Measurements from ENCODE around the gene SFXN1.
"Not testable (repeated sequence)": the region's sequence is repeated elsewhere in the genome, so short reads cannot be mapped to it uniquely, and the experiment has no call there.

SFXN1 gene, protein sequence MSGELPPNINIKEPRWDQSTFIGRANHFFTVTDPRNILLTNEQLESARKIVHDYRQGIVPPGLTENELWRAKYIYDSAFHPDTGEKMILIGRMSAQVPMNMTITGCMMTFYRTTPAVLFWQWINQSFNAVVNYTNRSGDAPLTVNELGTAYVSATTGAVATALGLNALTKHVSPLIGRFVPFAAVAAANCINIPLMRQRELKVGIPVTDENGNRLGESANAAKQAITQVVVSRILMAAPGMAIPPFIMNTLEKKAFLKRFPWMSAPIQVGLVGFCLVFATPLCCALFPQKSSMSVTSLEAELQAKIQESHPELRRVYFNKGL

GRCh38 chr5:175478384-175479124, at the start of gene SFXN1:
Gene SFXN1, plus strand, starts transcription at chr5:175478560. Its CDS starts 13,544 bp downstream, at chr5:175492104.
- DNase-seq (ENCODE audit: low spot score), result peak; percentile 84

- no peak for DNase-seq (ENCODE audit: low spot score)
Measured at GRCh38 chr5:175434800-175435199, 43.6 kb upstream of the SFXN1 start.

DNA sequence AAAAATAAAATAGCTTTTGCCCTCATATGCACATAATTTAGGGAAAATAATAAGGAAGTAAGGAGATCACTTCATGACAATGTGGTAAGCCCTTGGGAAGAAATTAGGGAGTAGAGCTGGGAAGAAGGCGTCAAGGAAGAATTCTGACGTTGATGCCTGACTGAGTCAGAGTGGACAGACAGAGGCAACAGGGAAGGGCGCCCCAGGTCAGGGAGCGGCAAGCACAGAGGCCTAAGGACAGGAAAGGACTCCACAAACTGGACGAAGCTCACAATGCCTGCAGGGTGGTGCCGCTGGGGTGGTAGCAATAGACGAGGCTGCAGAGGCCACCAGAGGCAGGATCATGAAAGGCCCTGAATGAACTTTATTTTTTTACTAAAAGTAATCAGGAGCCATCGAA, 42.0 kb upstream of the SFXN1 start:
- no peak for DNase-seq (ENCODE audit: low spot score)

DNA sequence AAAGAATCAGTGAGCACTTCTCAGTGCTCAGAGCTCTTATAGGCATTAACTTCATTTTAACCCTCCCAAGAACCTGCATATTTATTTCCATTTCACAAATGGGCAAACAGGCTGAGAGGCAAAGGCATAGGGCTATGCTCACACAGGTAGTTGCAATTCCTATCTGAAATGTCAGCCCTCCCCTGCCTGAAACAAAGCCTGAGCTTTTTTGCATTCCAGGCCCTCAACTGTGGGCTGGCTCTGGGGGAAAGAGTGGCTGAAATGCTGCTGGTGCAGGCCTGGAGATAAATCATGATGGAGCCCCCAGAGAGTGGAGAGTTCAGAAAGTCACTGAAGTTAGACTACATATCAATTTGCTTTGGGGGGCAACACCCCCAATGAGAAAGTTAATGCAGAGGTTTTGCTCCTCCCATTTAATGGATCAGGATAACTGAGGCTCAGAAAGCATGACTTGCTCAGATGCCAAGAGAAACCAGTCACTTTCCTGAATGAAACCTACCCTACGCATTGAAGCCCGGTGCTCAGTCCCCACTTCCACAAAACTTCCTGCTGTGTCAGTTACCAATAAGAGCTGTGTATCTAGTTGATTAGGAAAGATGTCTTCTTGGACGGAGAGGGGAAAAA, 40.0 kb upstream of the SFXN1 start:
- no peak for DNase-seq (ENCODE audit: low spot score)

- no peak for DNase-seq (ENCODE audit: low spot score)
Measured at GRCh38 chr5:175443514-175444059, 34.8 kb upstream of the SFXN1 start.

- DNase-seq (ENCODE audit: low spot score), result peak; percentile 49
Measured at GRCh38 chr5:175444060-175444904, 34.1 kb upstream of the SFXN1 start, which contains the start of gene DRD1. Gene DRD1, minus strand, starts transcription at chr5:175444182. Its CDS starts 1,083 bp downstream, at chr5:175443099.

DNA sequence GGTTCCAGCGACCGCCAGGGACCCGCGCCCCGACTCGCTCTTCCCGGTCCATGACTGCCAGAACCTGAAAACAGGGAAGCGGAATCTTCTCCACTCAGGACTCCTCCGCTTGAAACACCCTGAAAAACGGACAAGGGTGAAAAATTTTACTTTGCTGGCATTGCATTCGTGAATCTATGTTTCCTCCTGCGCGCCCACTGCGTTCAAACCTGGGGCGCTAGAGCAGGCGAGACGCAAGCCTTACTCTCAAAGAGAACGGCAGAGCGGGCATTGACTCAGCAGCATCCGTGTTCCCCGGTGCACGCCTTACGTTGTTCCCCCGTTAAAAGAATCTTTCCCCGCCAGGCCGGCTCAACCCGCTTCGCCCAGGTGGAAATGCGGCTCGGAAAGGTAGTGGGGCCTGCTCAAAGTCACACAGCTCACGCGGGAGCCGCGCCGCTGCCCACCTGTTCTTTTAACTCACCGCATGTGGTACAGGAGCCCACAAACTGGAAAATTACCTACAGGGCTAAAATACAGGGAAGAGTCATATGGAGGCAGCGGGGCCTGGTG, 33.4 kb upstream of the SFXN1 start:
- no peak for DNase-seq (ENCODE audit: low spot score)

- not testable (repeated sequence) for DNase-seq (ENCODE audit: low spot score)
Measured at GRCh38 chr5:175446378-175446777, 32.0 kb upstream of the SFXN1 start.

DNA sequence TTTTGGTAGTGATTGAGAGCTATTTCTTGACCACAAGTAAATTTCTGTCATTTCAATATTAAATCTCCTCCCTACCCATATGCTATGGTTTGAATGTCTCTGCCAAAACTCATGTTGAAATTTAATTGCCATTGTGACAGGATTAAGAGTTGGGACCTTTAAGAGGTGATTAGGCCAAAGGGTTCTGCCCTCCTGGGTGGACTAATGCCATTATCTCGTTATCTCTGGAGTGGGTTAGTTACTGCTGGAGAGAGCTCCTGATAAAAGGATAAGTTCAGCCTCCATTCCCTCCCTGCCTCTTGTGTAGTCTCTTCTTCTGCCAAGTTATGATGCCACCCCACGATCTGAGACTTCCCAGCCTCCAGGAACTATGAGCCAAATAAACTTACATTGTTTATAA, 30.8 kb upstream of the SFXN1 start:
- DNase-seq (ENCODE audit: low spot score), result no peak

DNA sequence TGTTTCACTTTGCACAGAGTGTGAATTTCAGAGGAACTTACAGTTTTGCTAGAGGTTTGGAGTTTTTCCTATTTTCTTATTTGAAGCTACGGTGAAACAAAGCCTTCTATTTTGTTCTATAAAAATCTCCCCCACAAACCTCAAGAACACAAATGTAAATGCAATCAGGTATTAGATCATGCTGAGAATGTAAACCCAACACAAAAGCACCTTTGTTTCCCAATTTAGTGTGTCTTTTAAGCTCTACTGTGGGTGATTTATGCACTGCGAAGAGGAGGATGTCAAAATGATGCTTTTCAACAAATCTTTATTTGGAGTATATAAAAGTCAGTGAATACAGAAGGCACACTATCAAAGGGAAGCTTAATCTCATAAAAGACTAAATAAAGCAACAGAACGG, 30.1 kb upstream of the SFXN1 start:
- DNase-seq (ENCODE audit: low spot score), result no peak

DNA sequence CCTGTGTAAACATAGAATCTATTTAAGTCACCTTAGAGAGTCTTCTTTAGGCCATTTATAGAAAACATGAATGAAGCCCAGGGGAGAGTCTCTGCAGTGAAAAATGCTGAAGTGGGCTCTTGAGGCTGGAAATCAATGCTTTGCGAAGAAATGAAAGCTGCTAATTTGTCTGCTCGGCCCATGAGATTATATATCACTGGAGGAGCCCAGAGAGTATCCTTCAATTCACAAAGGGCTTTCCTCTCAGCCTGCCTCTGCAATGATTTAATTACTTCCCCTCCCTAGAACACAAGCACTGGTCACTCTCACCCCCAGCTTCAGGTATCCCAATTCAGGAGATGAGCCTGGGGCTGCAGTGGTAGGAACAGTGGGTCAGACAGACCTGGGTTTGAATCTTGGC, 26.2 kb upstream of the SFXN1 start:
- DNase-seq (ENCODE audit: low spot score), result no peak

- not testable (repeated sequence) for DNase-seq (ENCODE audit: low spot score)
Measured at GRCh38 chr5:175454338-175454737, 24.0 kb upstream of the SFXN1 start.

DNA sequence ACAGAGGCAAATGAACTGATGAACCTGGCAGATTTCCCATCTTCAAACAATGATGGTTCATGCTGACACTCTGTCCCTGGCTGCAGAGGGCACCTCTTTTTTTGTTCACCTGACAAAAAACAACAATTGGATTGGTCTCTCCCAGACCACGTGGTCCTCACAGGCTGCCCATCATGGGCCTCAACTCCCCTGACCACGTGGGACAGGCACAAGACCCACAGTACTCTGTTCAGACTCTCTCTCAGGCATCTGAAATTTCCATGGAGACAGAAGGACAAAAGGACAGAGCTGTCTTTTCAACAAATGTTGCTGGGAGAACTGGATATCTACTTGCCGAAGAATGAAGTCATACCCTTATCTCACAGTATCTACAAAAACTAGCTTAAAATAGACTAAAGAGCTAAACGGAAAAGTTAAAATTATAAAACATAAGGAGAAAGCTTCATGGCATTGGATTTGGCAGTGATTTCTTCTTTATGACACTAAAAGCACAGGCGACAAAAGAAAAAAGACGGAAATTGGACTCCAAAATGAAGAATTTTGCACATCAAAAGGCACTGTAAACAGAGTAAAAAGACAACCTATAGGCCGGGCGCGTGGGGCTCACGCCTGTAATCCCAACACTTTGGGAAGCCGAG, 22.1 kb upstream of the SFXN1 start:
- DNase-seq (ENCODE audit: low spot score), result no peak

DNA sequence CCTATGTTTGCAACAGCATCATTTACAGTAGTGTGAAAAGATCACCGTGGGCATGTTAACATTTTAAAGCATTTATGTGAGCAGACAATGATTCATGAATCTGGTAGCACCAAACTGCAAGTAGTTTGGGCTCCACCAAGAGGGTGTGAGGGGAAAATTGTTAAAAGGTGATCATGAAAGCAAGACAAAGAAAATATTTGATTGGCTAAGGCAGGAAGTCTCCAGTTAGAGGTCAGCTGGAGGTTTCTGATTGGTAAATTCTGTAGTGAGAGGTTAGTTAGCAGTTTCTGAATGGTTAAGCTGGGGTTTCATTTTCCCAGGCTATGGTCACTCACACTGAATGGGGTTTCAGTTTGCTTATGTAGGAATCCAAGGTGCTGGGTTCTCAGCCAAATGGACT, 20.9 kb upstream of the SFXN1 start:
- DNase-seq (ENCODE audit: low spot score), result peak; percentile 60

GRCh38 chr5:175460126-175460525, 18.2 kb upstream of the SFXN1 start:
- no peak for DNase-seq (ENCODE audit: low spot score)

DNA sequence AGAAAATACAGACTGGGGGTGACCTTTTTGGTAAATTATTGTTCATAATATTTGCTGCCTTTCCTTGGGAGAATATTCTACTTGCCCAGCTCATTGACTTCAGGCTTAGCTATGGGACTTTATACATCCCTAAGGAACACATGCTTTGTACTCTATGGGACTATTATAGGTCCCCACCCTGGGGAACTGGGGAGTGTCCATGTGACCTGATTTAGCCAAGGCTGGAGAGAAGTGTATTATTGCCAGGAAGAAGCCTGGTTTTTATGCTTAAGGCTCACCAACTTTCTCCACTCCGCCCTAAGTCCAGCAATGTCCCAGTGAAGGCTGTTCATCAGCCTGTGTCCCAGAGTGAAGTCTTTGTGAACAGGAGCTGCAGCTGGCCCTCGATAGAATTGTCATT, 17.8 kb upstream of the SFXN1 start:
- no peak for DNase-seq (ENCODE audit: low spot score)

GRCh38 chr5:175461370-175461769, 17.0 kb upstream of the SFXN1 start:
- no peak for DNase-seq (ENCODE audit: low spot score)

GRCh38 chr5:175463641-175464040, 14.7 kb upstream of the SFXN1 start:
- DNase-seq (ENCODE audit: low spot score), result no peak

- peak; percentile 90 for DNase-seq (ENCODE audit: low spot score)
Measured at GRCh38 chr5:175464074-175464941, 14.1 kb upstream of the SFXN1 start.

DNA sequence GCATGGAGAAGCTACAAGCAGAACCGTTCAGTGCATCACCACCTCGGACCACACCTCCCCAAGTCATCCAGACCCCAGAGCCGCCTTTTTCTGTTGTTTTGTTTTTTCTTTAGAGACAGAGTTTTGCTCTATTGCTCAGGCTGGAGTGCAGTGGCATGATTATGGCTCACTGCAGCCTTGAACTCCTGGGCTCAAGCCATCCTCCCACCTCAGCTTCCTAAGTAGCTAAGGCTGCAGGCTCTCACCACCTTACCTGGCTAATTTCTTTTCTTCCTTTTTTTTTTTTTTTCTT, 13.5 kb upstream of the SFXN1 start:
- DNase-seq (ENCODE audit: low spot score), result no peak

Data from activated CD4-positive, alpha-beta T cell treated with anti-CD3 and anti-CD28 coated beads, Interleukin-2, Interleukin-4, amounts not matched to agents 100 ng/mL and 50 ng/mL, durations not matched to agents 16 hours and 8 hours (primary cell).